ENCODE data around the gene GMDS.

DNA sequence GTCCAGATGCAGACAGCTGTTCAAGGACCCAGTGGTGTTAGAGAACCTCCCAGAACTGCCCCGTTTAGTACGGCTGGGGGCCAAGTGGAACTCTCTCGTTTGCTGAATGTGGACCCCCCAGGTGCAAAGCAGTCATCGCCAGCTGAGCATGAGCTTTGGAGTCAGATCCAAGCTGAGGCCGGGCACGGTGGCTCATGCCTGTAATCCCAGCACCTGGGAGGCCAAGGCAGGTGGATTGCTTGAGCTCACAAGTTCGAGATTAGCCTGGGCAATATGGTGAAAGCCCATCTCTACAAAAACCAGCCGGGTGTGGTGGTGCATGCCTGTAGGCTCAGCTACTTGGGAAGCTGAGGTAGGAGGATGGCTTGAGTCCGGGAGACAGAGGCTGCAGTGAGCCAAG, 606.0 kb downstream of the GMDS start:
- TF ChIP-seq, protein P1, sequence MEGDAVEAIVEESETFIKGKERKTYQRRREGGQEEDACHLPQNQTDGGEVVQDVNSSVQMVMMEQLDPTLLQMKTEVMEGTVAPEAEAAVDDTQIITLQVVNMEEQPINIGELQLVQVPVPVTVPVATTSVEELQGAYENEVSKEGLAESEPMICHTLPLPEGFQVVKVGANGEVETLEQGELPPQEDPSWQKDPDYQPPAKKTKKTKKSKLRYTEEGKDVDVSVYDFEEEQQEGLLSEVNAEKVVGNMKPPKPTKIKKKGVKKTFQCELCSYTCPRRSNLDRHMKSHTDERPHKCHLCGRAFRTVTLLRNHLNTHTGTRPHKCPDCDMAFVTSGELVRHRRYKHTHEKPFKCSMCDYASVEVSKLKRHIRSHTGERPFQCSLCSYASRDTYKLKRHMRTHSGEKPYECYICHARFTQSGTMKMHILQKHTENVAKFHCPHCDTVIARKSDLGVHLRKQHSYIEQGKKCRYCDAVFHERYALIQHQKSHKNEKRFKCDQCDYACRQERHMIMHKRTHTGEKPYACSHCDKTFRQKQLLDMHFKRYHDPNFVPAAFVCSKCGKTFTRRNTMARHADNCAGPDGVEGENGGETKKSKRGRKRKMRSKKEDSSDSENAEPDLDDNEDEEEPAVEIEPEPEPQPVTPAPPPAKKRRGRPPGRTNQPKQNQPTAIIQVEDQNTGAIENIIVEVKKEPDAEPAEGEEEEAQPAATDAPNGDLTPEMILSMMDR (IDR thresholded peaks at IDR 0.05; ENCODE audit: low read length) = no peak
- no peak for TF ChIP-seq EZH2 (optimal IDR thresholded peaks at IDR 0.05; ENCODE audit: low read depth, low read length)
